GM18867 (cell line): Measurements from ENCODE around the gene CTIF.

Source experiments
- ATAC-seq: cut with Tn5 transposase; IDR thresholded peaks from one replicate; pipeline ENCODE4 v1.9.1; 2021; ENCODE audit warnings: mild to moderate bottlenecking, moderate library complexity; ENCODE audit not compliant: unreplicated experiment

The CTIF gene

GRCh38 chr18:48531908-48532307, 6.9 kb upstream of the CTIF start:
- ATAC-seq, result no peak

GRCh38 chr18:48533340-48534070, 5.3 kb upstream of the CTIF start:
- ATAC-seq, result peak; percentile 51

- ATAC-seq, result no peak
Measured at GRCh38 chr18:48534364-48534763, 4.5 kb upstream of the CTIF start.

GRCh38 chr18:48535956-48536355, 2.9 kb upstream of the CTIF start:
- ATAC-seq, result no peak

- ATAC-seq, result no peak
Measured at GRCh38 chr18:48536516-48536915, 2.3 kb upstream of the CTIF start.

GRCh38 chr18:48539406-48540250, 797 bp downstream of the CTIF start:
- no peak for ATAC-seq

GRCh38 chr18:48540251-48541025, 1.6 kb downstream of the CTIF start:
- ATAC-seq, result peak; percentile 45

GRCh38 chr18:48541026-48541746, 2.4 kb downstream of the CTIF start:
- peak; percentile 45 for ATAC-seq

GRCh38 chr18:48541747-48542400, 3.0 kb downstream of the CTIF start:
- ATAC-seq, result no peak

- no peak for ATAC-seq
Measured at GRCh38 chr18:48542513-48543181, 3.8 kb downstream of the CTIF start.

- no peak for ATAC-seq
Measured at GRCh38 chr18:48543228-48543627, 4.4 kb downstream of the CTIF start.

- no peak for ATAC-seq
Measured at GRCh38 chr18:48544116-48544515, 5.3 kb downstream of the CTIF start.

- no peak for ATAC-seq
Measured at GRCh38 chr18:48544661-48545415, 6.0 kb downstream of the CTIF start.

GRCh38 chr18:48545757-48546321, 7.0 kb downstream of the CTIF start:
- no peak for ATAC-seq

- ATAC-seq, result no peak
Measured at GRCh38 chr18:48546396-48546795, 7.6 kb downstream of the CTIF start.

- no peak for ATAC-seq
Measured at GRCh38 chr18:48547531-48547981, 8.7 kb downstream of the CTIF start.

GRCh38 chr18:48548011-48548771, 9.4 kb downstream of the CTIF start:
- ATAC-seq, result no peak

- no peak for ATAC-seq
Measured at GRCh38 chr18:48548921-48549320, 10.1 kb downstream of the CTIF start.
